ENCODE data around the gene SAA2. TPM values are rescaled to one million over a fixed set of nuclear protein-coding genes. Genes with fewer than 3 reads are reported as not detected.

The SAA2 gene
- total RNA-seq, 4 donors from 2014 or later, result 1.1 to 4.4 TPM; not detected in 2

GRCh38 chr11:18245396-18245795, 3.1 kb downstream of the SAA2 start:
- in situ Hi-C loops (cut with MboI; ENCODE audit: low pct_ligation_motif_present in 1 of 4, low pct_unique_long_range_greater_than_20kb in 1 of 4, low sequenced_read_pairs in 3 of 4), result no loop called here
- peaks cover 0 to 3% (median 0%) of the 10 kb centered on the region in 4 donors for H3K4me1 ChIP-seq
- 20 to 67% methylated on average over 1 to 5 of the region's 6 CpGs for WGBS, 2 donors (ENCODE audit: low coverage in 1 of 2)

GRCh38 chr11:18243783-18244362, 4.6 kb downstream of the SAA2 start:
- Histone ChIP-seq H3K4me3 (no peak overlapping the region), H3K4me1 (peaks cover 0 to 3% (median 0%) of the 10 kb centered on the region in 4 donors), H3K27ac (no peak overlapping the region), H3K9me3 (no peaks in the 10 kb centered on the region), H3K27me3 (peaks cover 10% of the 10 kb centered on the region), H3K36me3 (no peaks in the 10 kb centered on the region)
- DNase-seq, result peak; percentile 70
- in situ Hi-C loops (cut with MboI; ENCODE audit: low pct_ligation_motif_present in 1 of 4, low pct_unique_long_range_greater_than_20kb in 1 of 4, low sequenced_read_pairs in 3 of 4) (no loop called here), intact Hi-C loops (cut with DNase I; ENCODE audit: low total_unique reads) (no loop called here)
- WGBS, 2 donors (ENCODE audit: low coverage in 1 of 2), result 0% methylated on average over 1 of the region's 1 CpG; no CpG with 5 or more reads in 1 of the 2 donors
- peak; percentile 64 to 82 (median 78) for TF ChIP-seq CTCF (IDR thresholded peaks at IDR 0.05)
- no peak for TF ChIP-seq POLR2AphosphoS5 (IDR thresholded peaks at IDR 0.05)
- TF ChIP-seq EP300 (IDR thresholded peaks at IDR 0.05; ENCODE audit: low read depth), result no peak

More at GRCh38 chr11:18245396-18245795, 3.1 kb downstream of the SAA2 start:
- Histone ChIP-seq H3K9me3 (no peaks in the 10 kb centered on the region), H3K4me3 (no peak overlapping the region), H3K27ac (no peak overlapping the region), H3K36me3 (no peaks in the 10 kb centered on the region), H3K27me3 (no peaks in the 10 kb centered on the region)
- no peak for DNase-seq
- TF ChIP-seq POLR2A (IDR thresholded peaks at IDR 0.05) (no peak), EP300 (IDR thresholded peaks at IDR 0.05; ENCODE audit: low read depth) (no peak), POLR2AphosphoS5 (IDR thresholded peaks at IDR 0.05) (no peak), CTCF (IDR thresholded peaks at IDR 0.05) (no peak)
- intact Hi-C loops (cut with DNase I; ENCODE audit: low total_unique reads), result no loop called here

GRCh38 chr11:18239655-18240054, 8.8 kb downstream of the SAA2 start:
- Histone ChIP-seq H3K4me1 (no peaks in the 10 kb centered on the region), H3K27ac (no peak overlapping the region), H3K36me3 (no peaks in the 10 kb centered on the region), H3K9me3 (no peaks in the 10 kb centered on the region), H3K4me3 (no peak overlapping the region), H3K27me3 (peaks cover 22% of the 10 kb centered on the region)
- intact Hi-C loops (cut with DNase I; ENCODE audit: low total_unique reads) (no loop called here), in situ Hi-C loops (cut with MboI; ENCODE audit: low pct_ligation_motif_present in 1 of 4, low pct_unique_long_range_greater_than_20kb in 1 of 4, low sequenced_read_pairs in 3 of 4) (no loop called here)
- no peak for DNase-seq
- TF ChIP-seq POLR2A (IDR thresholded peaks at IDR 0.05), result no peak
- no peak for TF ChIP-seq POLR2AphosphoS5 (IDR thresholded peaks at IDR 0.05)
- no peak for TF ChIP-seq EP300 (IDR thresholded peaks at IDR 0.05; ENCODE audit: low read depth)
- TF ChIP-seq CTCF (IDR thresholded peaks at IDR 0.05), result no peak
- 82 to 90% methylated on average over 1 of the region's 1 CpG for WGBS, 2 donors (ENCODE audit: low coverage in 1 of 2)

- intact Hi-C loops (cut with DNase I; ENCODE audit: low total_unique reads) (no loop called here), in situ Hi-C loops (cut with MboI; ENCODE audit: low pct_ligation_motif_present in 1 of 4, low pct_unique_long_range_greater_than_20kb in 1 of 4, low sequenced_read_pairs in 3 of 4) (no loop called here)
- H3K4me1 ChIP-seq, result no peaks in the 10 kb centered on the region
- H3K9me3 ChIP-seq, result no peaks in the 10 kb centered on the region
- H3K4me3 ChIP-seq, result no peak within 1 kb of the TSS
- H3K36me3 ChIP-seq, result no peaks in the 10 kb centered on the region
- WGBS, 2 donors (ENCODE audit: low coverage in 1 of 2), result 68 to 76% methylated on average over 2 of the region's 2 CpGs
- TF ChIP-seq EP300 (IDR thresholded peaks at IDR 0.05; ENCODE audit: low read depth) (no peak), CTCF (IDR thresholded peaks at IDR 0.05) (no peak), POLR2AphosphoS5 (IDR thresholded peaks at IDR 0.05) (no peak), POLR2A (IDR thresholded peaks at IDR 0.05) (no peak)
- H3K27ac ChIP-seq, result no peak within 1 kb of the TSS
- no peak for DNase-seq
- H3K27me3 ChIP-seq, result peaks cover 22% of the 10 kb centered on the region
Measured at GRCh38 chr11:18236664-18237356, 11.7 kb downstream of the SAA2 start, which contains the start of gene SAA4. SAA4 (minus strand) TSS chr11:18236802; CDS start chr11:18235926, 876 bp downstream.

All from transverse colon (tissue), 4 donors.